HepG2 (cell line): ENCODE data around the gene PPOX. TPM values are rescaled to one million over a fixed set of nuclear protein-coding genes. Genes with fewer than 3 reads are reported as not detected.

ENCODE experiments used
- ATAC-seq: fragments of 200-7000 bp; cut with Tn5 transposase; 3 replicates; pipeline ENCODE4 v1.9.1; 2020; ENCODE audit warnings: mild to moderate bottlenecking, moderate library complexity
- BruUV-seq: library from RNA; stranded (reverse); fragments of 400-500 nt; replicated peaks from 2 replicates; lab custom pipeline; 2021; lab: Mats Ljungman, UMichigan
- CTCF ChIA-PET: fragments of 300-600 bp; formaldehyde crosslinking; extraction: SDS; loops from one replicate; lab custom pipeline; 2021; ENCODE audit warnings: low total read pairs, inconsistent platforms, low intra/inter-chr PET ratio; lab: Yijun Ruan, JAX
- POLR2A ChIA-PET: fragments of 350-600 bp; sonication (Branson Sonifier 250); formaldehyde crosslinking; loops from one replicate; lab custom pipeline; 2020; ENCODE audit warnings: antibody characterized with exemption, inconsistent platforms; lab: Yijun Ruan, JAX
- DNase-seq: peaks from one replicate; pipeline ENCODE4 v3.0.0-alpha.2; 2015; ENCODE audit warnings: low spot score
- FAIRE-seq: peaks from 3 replicates; lab custom pipeline; 2011; peaks lifted over from hg19 to GRCh38; lab: Jason Lieb, UNC
- H2AFZ ChIP-seq: one replicate; pipeline ENCODE4 v1.6.1; 2011; ENCODE audit warnings: low read length, inconsistent platforms
- H3K27ac ChIP-seq: fragments of 300-600 bp; 3 replicates; pipeline ENCODE4 v1.8.0; 2011; ENCODE audit warnings: mixed run types, mild to moderate bottlenecking, mixed read lengths, low read length, inconsistent platforms; ENCODE audit not compliant: insufficient read depth; ENCODE audit errors: extremely low read length
- H3K27me3 ChIP-seq, 2 experiments: fragments of 200-600 bp in 1 of 2; 2 replicates in 1 of 2; 3 replicates in 1 of 2; pipeline versions ENCODE4 v1.6.0 to v1.8.0; 2011; ENCODE audit warnings: low read length in 2 of 2, mild to moderate bottlenecking in 2 of 2, moderate library complexity in 2 of 2, inconsistent platforms in 1 of 2; ENCODE audit not compliant: insufficient read depth in 2 of 2, control insufficient read depth in 1 of 2
- H3K36me3 ChIP-seq, 2 experiments: fragments of 200-600 bp in 1 of 2; replicated peaks in 1 of 2; 2 replicates in 1 of 2; 3 replicates in 1 of 2; pipeline versions ENCODE4 v1.5.1 to v1.8.0; 2011; ENCODE audit warnings: low read length in 2 of 2, inconsistent platforms in 1 of 2; ENCODE audit not compliant: insufficient read depth in 2 of 2, control insufficient read depth in 1 of 2
- H3K4me1 ChIP-seq: 2 replicates; pipeline ENCODE4 v1.5.1; 2012; ENCODE audit warnings: low read length, inconsistent platforms; ENCODE audit not compliant: insufficient read depth
- H3K4me2 ChIP-seq: 2 replicates; pipeline ENCODE4 v1.6.0; 2011; ENCODE audit warnings: low read depth, low read length, inconsistent platforms
- H3K4me3 ChIP-seq, 3 experiments: fragments of 200-600 bp in 1 of 3; sonication (generic), shearing (Covaris generic) in 1 of 3; replicated peaks in 1 of 3; 2 replicates each; pipeline ENCODE4 v1.5.1; 2011 to 2016; ENCODE audit warnings: low read length in 3 of 3, inconsistent platforms in 2 of 3, low read depth in 2 of 3, mild to moderate bottlenecking in 2 of 3, control low read depth in 1 of 3, mixed read lengths in 1 of 3; ENCODE audit not compliant: insufficient read depth in 1 of 3
- H3K79me2 ChIP-seq: one replicate; pipeline ENCODE4 v1.6.1; 2011; ENCODE audit warnings: low read length, inconsistent platforms; ENCODE audit not compliant: insufficient read depth
- H3K9ac ChIP-seq: 2 replicates; pipeline ENCODE4 v1.6.0; 2011; ENCODE audit warnings: mild to moderate bottlenecking, low read depth, low read length, inconsistent platforms; ENCODE audit not compliant: insufficient read depth
- H3K9me3 ChIP-seq: 2 replicates; pipeline ENCODE4 v1.5.1; 2012; ENCODE audit warnings: mild to moderate bottlenecking, low read length
- H4K20me1 ChIP-seq: 2 replicates; pipeline ENCODE4 v1.6.0; 2011; ENCODE audit warnings: inconsistent platforms, mild to moderate bottlenecking, low read length, moderate library complexity; ENCODE audit not compliant: insufficient read depth
- BRD4 ChIP-seq: sonication (generic); formaldehyde crosslinking; IDR thresholded peaks from 2 replicates; pipeline ENCODE4 v1.4.0; 2020; ENCODE audit warnings: missing genetic modification reagents
- CENPT ChIP-seq: sonication (generic); formaldehyde crosslinking; IDR thresholded peaks from 2 replicates; pipeline ENCODE4 v1.8.0; 2022; ENCODE audit warnings: low read depth, mild to moderate bottlenecking, moderate library complexity, missing genetic modification reagents
- CENPX ChIP-seq: sonication (generic); formaldehyde crosslinking; IDR thresholded peaks from 2 replicates; pipeline ENCODE4 v1.9.0; 2021; ENCODE audit warnings: mild to moderate bottlenecking, missing genetic modification reagents, moderate library complexity
- FIP1L1 ChIP-seq: fragments of 200-400 bp; formaldehyde crosslinking; IDR thresholded peaks from 2 replicates; pipeline ENCODE4 v1.6.1; 2018; ENCODE audit warnings: low read depth, mild to moderate bottlenecking, low read length, moderate library complexity, borderline replicate concordance; ENCODE audit not compliant: insufficient read depth
- GATAD1 ChIP-seq: IDR thresholded peaks from 2 replicates; pipeline ENCODE4 v1.6.1; 2016; ENCODE audit warnings: missing genetic modification reagents, missing compliant biosample characterization
- POGZ ChIP-seq: sonication (generic); formaldehyde crosslinking; IDR thresholded peaks from 2 replicates; pipeline ENCODE4 v1.4.0; 2020; ENCODE audit warnings: mild to moderate bottlenecking, missing genetic modification reagents
- SOX13 ChIP-seq, 3 experiments: fragments of 450-650 bp in 1 of 3; sonication (generic) in 1 of 3; formaldehyde crosslinking in 1 of 3; IDR thresholded peaks in 2 of 3; conservative IDR thresholded peaks in 1 of 3; 2 replicates each; pipeline versions ENCODE4 v1.5.0 to v1.6.1; 2016 to 2020; ENCODE audit warnings: antibody characterized with exemption in 1 of 3, mild to moderate bottlenecking in 1 of 3, missing compliant biosample characterization in 1 of 3, missing genetic modification reagents in 1 of 3, moderate library complexity in 1 of 3
- TRIM24 ChIP-seq: sonication (generic); formaldehyde crosslinking; IDR thresholded peaks from 2 replicates; pipeline ENCODE4 v1.8.0; 2022; ENCODE audit warnings: mild to moderate bottlenecking, missing genetic modification reagents
- WGBS: methylation state at CpG from one replicate; pipeline ENCODE4 v1.1.6; 2017; ENCODE audit warnings: low lambda C conversion rate; 5-methylcytosine and 5-hydroxymethylcytosine counted together
- in situ Hi-C: cut with HindIII; loops from 2 replicates; pipeline ENCODE4 v1.10.0; 2017; ENCODE audit warnings: low pct_unique_long_range_greater_than_20kb; ENCODE audit not compliant: extremely low pct_ligation_motif_present
- intact Hi-C: fragments of 100-400 bp; cut with micrococcal nuclease; formaldehyde crosslinking; loops from one replicate; pipeline ENCODE4 v1.10.0; 2022; ENCODE audit not compliant: unreplicated experiment
- polyA plus RNA-seq, 8 experiments: library from polyadenylated mRNA; depleted of rRNA in 3 of 8; stranded (reverse) in 7 of 8; unstranded in 1 of 8; fragments of >200 nt; fragmentation: Illumina TruSeq in 4 of 8; extraction: Trizol in 4 of 8; gene quantifications; 2 replicates each; pipeline versions ENCODE4 v1.2.1 to v1.2.3, GENCODE V29; 2011 to 2016; ENCODE audit warnings: low read depth in 4 of 8, missing spikeins in 1 of 8, mixed read lengths in 1 of 8; ENCODE audit not compliant: insufficient read depth in 1 of 8
- total RNA-seq, 5 experiments: library from RNA; depleted of rRNA; stranded (reverse); fragments of >200 nt; fragmentation: Illumina TruSeq; extraction: Trizol; gene quantifications; 2 replicates each; pipeline ENCODE4 v1.2.3, GENCODE V29; 2016; ENCODE audit warnings: low read depth in 1 of 5
- TF ChIP-seq, protein P1 (sequence below): sonication (generic); formaldehyde crosslinking; IDR thresholded peaks from 2 replicates; pipeline ENCODE4 v1.4.0; 2020; ENCODE audit warnings: missing genetic modification reagents
- TF ChIP-seq, protein P2 (sequence below): sonication (generic); formaldehyde crosslinking; IDR thresholded peaks from 2 replicates; pipeline ENCODE4 v1.4.0; 2020; ENCODE audit warnings: missing genetic modification reagents, mild to moderate bottlenecking, borderline replicate concordance
- TF ChIP-seq, protein P3 (sequence below): sonication (generic); formaldehyde crosslinking; IDR thresholded peaks from 2 replicates; pipeline ENCODE4 v1.4.0; 2020; ENCODE audit warnings: mild to moderate bottlenecking, missing genetic modification reagents, borderline replicate concordance

The PPOX gene
- total and polyA plus RNA-seq, 2 of the 13 experiments (the other 11 are each of a cell fraction or from before 2014, with no cell fraction given) = 15.5 to 27.7 TPM

DNA sequence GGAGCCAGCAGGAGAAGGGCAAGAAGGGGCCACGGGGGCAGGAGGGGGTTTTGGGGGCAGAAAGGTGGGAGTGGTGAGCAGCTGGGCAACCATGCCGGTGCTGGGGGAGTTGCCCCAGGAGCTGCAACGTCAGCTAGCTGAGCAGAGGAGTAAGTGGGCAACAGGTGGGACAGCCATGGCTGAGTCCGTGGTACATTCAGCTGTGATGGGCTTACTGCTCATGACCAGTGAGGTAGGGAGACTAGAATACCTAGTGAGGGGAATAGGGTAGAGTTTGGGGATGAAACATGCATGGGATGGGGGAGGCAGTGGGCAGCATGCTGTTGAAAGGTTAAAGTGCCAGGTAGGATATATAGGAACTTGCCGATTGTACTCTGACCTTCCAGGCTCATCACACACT lies 4.6 kb upstream of the PPOX start:
- Histone ChIP-seq H4K20me1 (no peaks in the 10 kb centered on the region), H3K9ac (no peak overlapping the region), H3K9me3 (no peaks in the 10 kb centered on the region), H2AFZ (no peak overlapping the region), H3K4me1 (peaks cover 35% of the 10 kb centered on the region), H3K4me2 (no peak overlapping the region), H3K79me2 (peaks cover 7% of the 10 kb centered on the region), H3K36me3 (peaks cover 11 to 43% of the 10 kb centered on the region in 2 experiments; a peak in 4 of 5 replicates), H3K4me3 (no peak overlapping the region), H3K27ac (no peak overlapping the region), H3K27me3 (no peaks in the 10 kb centered on the region; a peak in 1 of 5 replicates)
- intact Hi-C loops = no loop called here
- FAIRE-seq = no peak
- ChIA-PET CTCF (no interaction called here), POLR2A (no interaction called here)
- WGBS = 94% methylated on average over 5 of the region's 5 CpGs
- TF ChIP-seq, protein P1, sequence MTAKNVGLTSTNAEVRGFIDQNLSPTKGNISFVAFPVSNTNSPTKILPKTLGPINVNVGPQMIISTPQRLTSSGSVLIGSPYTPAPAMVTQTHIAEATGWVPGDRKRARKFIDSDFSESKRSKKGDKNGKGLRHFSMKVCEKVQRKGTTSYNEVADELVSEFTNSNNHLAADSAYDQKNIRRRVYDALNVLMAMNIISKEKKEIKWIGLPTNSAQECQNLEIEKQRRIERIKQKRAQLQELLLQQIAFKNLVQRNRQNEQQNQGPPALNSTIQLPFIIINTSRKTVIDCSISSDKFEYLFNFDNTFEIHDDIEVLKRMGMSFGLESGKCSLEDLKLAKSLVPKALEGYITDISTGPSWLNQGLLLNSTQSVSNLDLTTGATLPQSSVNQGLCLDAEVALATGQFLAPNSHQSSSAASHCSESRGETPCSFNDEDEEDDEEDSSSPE (CRISPR knock-in tag) = no peak
- TF ChIP-seq, protein P2, sequence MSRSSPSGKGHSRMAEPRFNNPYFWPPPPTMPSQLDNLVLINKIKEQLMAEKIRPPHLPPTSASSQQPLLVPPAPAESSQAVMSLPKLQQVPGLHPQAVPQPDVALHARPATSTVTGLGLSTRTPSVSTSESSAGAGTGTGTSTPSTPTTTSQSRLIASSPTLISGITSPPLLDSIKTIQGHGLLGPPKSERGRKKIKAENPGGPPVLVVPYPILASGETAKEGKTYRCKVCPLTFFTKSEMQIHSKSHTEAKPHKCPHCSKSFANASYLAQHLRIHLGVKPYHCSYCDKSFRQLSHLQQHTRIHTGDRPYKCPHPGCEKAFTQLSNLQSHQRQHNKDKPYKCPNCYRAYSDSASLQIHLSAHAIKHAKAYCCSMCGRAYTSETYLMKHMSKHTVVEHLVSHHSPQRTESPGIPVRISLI (CRISPR knock-in tag) = no peak
- no peak for TF ChIP-seq BRD4 (CRISPR knock-in tag)
- no peak for TF ChIP-seq FIP1L1
- TF ChIP-seq, protein P3, sequence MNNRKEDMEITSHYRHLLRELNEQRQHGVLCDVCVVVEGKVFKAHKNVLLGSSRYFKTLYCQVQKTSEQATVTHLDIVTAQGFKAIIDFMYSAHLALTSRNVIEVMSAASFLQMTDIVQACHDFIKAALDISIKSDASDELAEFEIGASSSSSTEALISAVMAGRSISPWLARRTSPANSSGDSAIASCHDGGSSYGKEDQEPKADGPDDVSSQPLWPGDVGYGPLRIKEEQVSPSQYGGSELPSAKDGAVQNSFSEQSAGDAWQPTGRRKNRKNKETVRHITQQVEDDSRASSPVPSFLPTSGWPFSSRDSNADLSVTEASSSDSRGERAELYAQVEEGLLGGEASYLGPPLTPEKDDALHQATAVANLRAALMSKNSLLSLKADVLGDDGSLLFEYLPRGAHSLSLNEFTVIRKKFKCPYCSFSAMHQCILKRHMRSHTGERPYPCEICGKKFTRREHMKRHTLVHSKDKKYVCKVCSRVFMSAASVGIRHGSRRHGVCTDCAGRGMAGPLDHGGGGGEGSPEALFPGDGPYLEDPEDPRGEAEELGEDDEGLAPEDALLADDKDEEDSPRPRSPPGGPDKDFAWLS (CRISPR knock-in tag) = no peak
- no peak for TF ChIP-seq CENPT (CRISPR knock-in tag)
- TF ChIP-seq POGZ = no peak
- no peak for TF ChIP-seq TRIM24 (CRISPR knock-in tag)
- no peak for TF ChIP-seq CENPX (CRISPR knock-in tag)
- TF ChIP-seq SOX13 (IDR thresholded peaks at IDR 0.05) = no peak
- TF ChIP-seq SOX13 (CRISPR knock-in tag; conservative IDR thresholded peaks at IDR 0.05 in 1 of 2, IDR thresholded peaks at IDR 0.05 in 1 of 2) = no peak
- no peak for TF ChIP-seq GATAD1 (CRISPR knock-in tag)
- no peak for ATAC-seq
- BruUV-seq = no TSS peak
- in situ Hi-C loops = no loop called here
- DNase-seq = no peak
